Vagina (tissue), 2 donors: ENCODE measurements around the gene ITGB3. TPM values are rescaled to one million over a fixed set of nuclear protein-coding genes. Genes with fewer than 3 reads are reported as not detected.

Source experiments
- DNase-seq, 2 donors: peaks; one replicate each; pipeline ENCODE4 v3.0.0-alpha.2; 2017; ENCODE audit errors: extremely low spot score in 2 of 2
- H3K27ac ChIP-seq: fragments of 200-600 bp; sonication (generic); one replicate; pipeline ENCODE4 v1.5.1; 2019
- H3K27me3 ChIP-seq: fragments of 200-600 bp; sonication (generic); one replicate; pipeline ENCODE4 v1.5.1; 2019
- H3K36me3 ChIP-seq, 2 donors: fragments of 200-600 bp; sonication (generic); one replicate each; pipeline ENCODE4 v1.5.1; 2017 to 2019
- H3K4me1 ChIP-seq: fragments of 200-600 bp; sonication (generic); one replicate; pipeline ENCODE4 v1.5.1; 2019
- H3K4me3 ChIP-seq, 2 donors: fragments of 200-600 bp; sonication (generic); 1 replicate in 1 of 2; 2 replicates in 1 of 2; pipeline ENCODE4 v1.5.1; 2016 to 2019
- H3K9me3 ChIP-seq: fragments of 200-600 bp; sonication (generic); one replicate; pipeline ENCODE4 v1.5.1; 2019
- POLR2A ChIP-seq, 2 donors: fragments of 450-650 bp; IDR thresholded peaks; one replicate each; pipeline ENCODE4 v1.6.1; 2017; ENCODE audit warnings: antibody characterized with exemption in 2 of 2, mild to moderate bottlenecking in 2 of 2, moderate library complexity in 2 of 2
- POLR2AphosphoS5 ChIP-seq, 2 donors: sonication (generic); formaldehyde crosslinking; IDR thresholded peaks; one replicate each; pipeline ENCODE4 v1.9.0; 2017; ENCODE audit warnings: antibody characterized with exemption in 2 of 2, mild to moderate bottlenecking in 2 of 2, low read depth in 1 of 2; ENCODE audit not compliant: insufficient read depth in 1 of 2
- intact Hi-C: fragments of 100-400 bp; cut with DNase I; formaldehyde crosslinking; loops from one replicate; pipeline ENCODE4 v1.15.1; 2023
- total RNA-seq: library from RNA; depleted of rRNA; stranded (reverse); fragments of >200 nt; gene quantifications from one replicate; pipeline ENCODE4 v1.2.3, GENCODE V29; 2016
- TF ChIP-seq, protein P1 (sequence below), 3 experiments: fragments of 450-650 bp in 2 of 3; fragments of 200-600 bp in 1 of 3; sonication (generic) in 1 of 3; IDR thresholded peaks; one replicate each; pipeline ENCODE4 v1.5.1; 2017 to 2019; ENCODE audit warnings: antibody characterized with exemption in 3 of 3, mild to moderate bottlenecking in 2 of 3, moderate library complexity in 2 of 3

ITGB3 gene
- total RNA-seq = 6.1 TPM

- Histone ChIP-seq H3K27me3 (no peaks in the 10 kb centered on the region), H3K36me3 (no peaks in the 10 kb centered on the region), H3K27ac (peak within 1 kb of the TSS; percentile 71), H3K9me3 (no peaks in the 10 kb centered on the region), H3K4me3 (peak within 1 kb of the TSS; percentile 64 to 74), H3K4me1 (peaks cover 12% of the 10 kb centered on the region)
- no peak for DNase-seq
- intact Hi-C loops = no loop called here
- TF ChIP-seq POLR2AphosphoS5 (IDR thresholded peaks at IDR 0.05; ENCODE audit: insufficient read depth in 1 of 2, low read depth in 1 of 2) = peak in 1 of 2 donors; percentile 28
- TF ChIP-seq, protein P1, sequence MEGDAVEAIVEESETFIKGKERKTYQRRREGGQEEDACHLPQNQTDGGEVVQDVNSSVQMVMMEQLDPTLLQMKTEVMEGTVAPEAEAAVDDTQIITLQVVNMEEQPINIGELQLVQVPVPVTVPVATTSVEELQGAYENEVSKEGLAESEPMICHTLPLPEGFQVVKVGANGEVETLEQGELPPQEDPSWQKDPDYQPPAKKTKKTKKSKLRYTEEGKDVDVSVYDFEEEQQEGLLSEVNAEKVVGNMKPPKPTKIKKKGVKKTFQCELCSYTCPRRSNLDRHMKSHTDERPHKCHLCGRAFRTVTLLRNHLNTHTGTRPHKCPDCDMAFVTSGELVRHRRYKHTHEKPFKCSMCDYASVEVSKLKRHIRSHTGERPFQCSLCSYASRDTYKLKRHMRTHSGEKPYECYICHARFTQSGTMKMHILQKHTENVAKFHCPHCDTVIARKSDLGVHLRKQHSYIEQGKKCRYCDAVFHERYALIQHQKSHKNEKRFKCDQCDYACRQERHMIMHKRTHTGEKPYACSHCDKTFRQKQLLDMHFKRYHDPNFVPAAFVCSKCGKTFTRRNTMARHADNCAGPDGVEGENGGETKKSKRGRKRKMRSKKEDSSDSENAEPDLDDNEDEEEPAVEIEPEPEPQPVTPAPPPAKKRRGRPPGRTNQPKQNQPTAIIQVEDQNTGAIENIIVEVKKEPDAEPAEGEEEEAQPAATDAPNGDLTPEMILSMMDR (IDR thresholded peaks at IDR 0.05) = no peak
- TF ChIP-seq POLR2A (IDR thresholded peaks at IDR 0.05) = no peak
These were observed at the start of gene ITGB3 for GRCh38 chr17:47253541-47254402. Gene ITGB3 (plus strand): TSS chr17:47253827. CDS start chr17:47253862, 35 bp downstream.

DNA sequence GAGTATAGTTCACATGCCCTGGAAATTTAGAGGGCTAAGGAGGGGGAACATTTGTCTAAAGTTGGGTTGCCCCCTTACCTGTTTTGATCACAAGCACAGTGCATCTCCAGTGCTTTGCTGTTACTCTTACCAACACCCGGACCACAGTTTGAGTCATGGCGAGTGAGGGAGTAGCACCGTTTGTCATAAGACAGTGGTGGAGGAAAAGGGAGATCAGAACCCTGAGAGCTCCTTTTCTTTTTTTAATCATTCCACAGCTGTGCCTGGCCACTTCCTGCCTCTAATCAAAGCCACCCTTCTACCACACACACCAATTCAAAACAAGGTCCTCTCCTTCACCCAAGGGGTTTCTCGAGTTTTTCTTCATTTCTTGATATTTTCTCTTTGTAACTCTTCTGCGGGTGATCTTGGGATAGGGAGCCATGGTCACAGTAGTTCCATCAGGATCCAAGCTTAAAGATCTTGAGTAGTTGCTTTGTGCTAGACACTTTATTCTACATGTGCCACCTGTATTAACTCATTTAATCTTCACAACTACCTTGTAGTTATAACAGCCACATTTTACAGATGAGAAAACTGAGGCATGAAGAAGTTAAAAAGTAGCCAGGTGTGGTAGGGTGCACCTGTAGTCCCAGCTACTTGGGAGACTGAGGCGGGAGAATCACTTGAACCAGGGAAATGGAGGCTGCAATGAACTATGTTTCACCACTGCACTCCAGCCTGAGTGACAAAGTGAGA is 49.5 kb upstream of the ITGB3 start:
- H3K27ac ChIP-seq = peak overlapping the region; percentile 45
- H3K36me3 ChIP-seq = no peaks in the 10 kb centered on the region
- no peak overlapping the region for H3K4me3 ChIP-seq
- H3K4me1 ChIP-seq = peaks cover 18% of the 10 kb centered on the region
- peak in 1 of 2 donors; percentile 61 for DNase-seq
- no peaks in the 10 kb centered on the region for H3K9me3 ChIP-seq
- intact Hi-C loops = no loop called here
- no peaks in the 10 kb centered on the region for H3K27me3 ChIP-seq
- no peak for TF ChIP-seq POLR2AphosphoS5 (IDR thresholded peaks at IDR 0.05; ENCODE audit: insufficient read depth in 1 of 2, low read depth in 1 of 2)
- TF ChIP-seq, protein P1 (IDR thresholded peaks at IDR 0.05) = no peak
- no peak for TF ChIP-seq POLR2A (IDR thresholded peaks at IDR 0.05)

DNA sequence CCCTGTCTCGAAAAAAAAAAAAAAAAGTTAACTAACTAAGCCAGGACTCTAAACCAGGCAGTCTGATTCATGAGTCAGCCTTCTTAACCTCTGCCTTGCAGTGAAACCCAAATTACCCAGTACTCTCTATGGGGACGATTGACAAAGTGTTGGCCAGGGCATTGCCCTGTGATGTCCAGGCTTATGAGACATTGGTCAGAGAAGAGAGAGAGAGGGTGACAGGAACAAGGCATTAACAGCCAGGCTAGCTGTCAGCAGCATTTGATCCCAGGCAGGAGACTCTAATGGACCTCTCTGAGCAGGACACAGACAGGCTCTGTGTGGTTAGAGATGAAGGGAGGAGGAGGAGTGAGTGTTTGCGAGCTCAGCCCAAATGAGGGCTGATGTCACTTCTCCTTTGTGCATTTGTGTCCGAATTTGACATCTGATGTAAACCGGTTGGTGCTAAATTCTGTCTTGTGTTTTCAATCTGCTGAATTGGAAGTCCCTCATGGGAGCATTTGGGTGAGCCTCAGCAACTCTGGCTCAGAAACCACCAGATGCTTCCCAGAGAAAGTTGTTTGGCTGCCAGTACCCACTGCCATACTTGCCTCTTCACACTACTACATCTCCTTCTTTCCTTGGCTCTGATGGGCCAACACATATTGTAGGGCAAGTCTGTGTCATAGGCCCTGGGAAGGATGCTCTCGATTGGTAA is 48.8 kb upstream of the ITGB3 start:
- Histone ChIP-seq H3K36me3 (no peaks in the 10 kb centered on the region), H3K4me3 (no peak overlapping the region), H3K4me1 (peaks cover 18% of the 10 kb centered on the region), H3K27ac (peak overlapping the region; percentile 45), H3K9me3 (no peaks in the 10 kb centered on the region), H3K27me3 (no peaks in the 10 kb centered on the region)
- TF ChIP-seq, protein P1 (IDR thresholded peaks at IDR 0.05) = no peak
- TF ChIP-seq POLR2AphosphoS5 (IDR thresholded peaks at IDR 0.05; ENCODE audit: insufficient read depth in 1 of 2, low read depth in 1 of 2) = no peak
- TF ChIP-seq POLR2A (IDR thresholded peaks at IDR 0.05) = no peak
- DNase-seq = peak in 1 of 2 donors; percentile 89
- intact Hi-C loops = no loop called here

GRCh38 chr17:47205419-47205963 is 48.1 kb upstream of the ITGB3 start:
- H3K36me3 ChIP-seq = no peaks in the 10 kb centered on the region
- H3K27ac ChIP-seq = peak overlapping the region; percentile 45
- TF ChIP-seq POLR2AphosphoS5 (IDR thresholded peaks at IDR 0.05; ENCODE audit: insufficient read depth in 1 of 2, low read depth in 1 of 2) (no peak), POLR2A (IDR thresholded peaks at IDR 0.05) (no peak)
- TF ChIP-seq, protein P1 (IDR thresholded peaks at IDR 0.05) = no peak
- peak in 1 of 2 donors; percentile 82 for DNase-seq
- H3K9me3 ChIP-seq = no peaks in the 10 kb centered on the region
- H3K27me3 ChIP-seq = no peaks in the 10 kb centered on the region
- peaks cover 18% of the 10 kb centered on the region for H3K4me1 ChIP-seq
- no peak overlapping the region for H3K4me3 ChIP-seq
- intact Hi-C loops = no loop called here
